ENCODE data around the gene ZBED4.

DNA sequence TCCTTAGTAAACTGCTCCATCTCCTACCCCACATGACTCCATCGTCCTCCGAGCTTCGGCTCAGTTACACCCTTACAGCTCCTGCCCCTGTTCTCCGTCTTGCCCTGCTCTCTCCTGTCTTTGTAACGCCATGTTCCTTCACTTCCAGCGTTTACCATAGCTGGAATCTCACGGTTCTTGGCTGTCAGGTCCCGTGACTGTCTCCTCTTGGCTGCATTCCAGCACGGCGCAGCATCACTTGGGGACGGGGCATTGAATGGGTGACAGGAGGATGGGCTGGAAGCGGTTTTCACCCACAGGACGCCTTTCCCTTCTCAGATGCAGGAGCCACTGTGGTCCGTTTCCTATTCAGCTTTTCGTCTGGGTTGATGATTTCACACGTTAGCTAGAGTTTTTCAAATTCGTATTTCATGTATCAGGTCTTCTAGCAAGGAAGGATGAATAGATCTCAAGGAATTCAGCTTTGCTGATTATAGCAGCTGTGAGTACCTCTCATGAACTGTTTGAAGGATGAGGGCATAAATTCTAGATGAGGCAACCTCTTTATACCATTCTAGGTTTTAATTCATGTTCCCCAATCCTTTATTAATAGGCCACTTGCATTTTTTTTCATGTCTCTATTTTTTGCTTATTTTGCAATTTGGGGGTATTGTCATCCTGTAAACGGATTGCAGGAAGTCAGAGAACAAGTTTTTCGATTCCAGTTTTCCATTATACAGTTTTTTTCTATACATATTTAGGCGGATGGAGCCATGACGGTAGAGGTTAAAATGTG is 29.1 kb downstream of the ZBED4 start:
- TF ChIP-seq, protein P1, sequence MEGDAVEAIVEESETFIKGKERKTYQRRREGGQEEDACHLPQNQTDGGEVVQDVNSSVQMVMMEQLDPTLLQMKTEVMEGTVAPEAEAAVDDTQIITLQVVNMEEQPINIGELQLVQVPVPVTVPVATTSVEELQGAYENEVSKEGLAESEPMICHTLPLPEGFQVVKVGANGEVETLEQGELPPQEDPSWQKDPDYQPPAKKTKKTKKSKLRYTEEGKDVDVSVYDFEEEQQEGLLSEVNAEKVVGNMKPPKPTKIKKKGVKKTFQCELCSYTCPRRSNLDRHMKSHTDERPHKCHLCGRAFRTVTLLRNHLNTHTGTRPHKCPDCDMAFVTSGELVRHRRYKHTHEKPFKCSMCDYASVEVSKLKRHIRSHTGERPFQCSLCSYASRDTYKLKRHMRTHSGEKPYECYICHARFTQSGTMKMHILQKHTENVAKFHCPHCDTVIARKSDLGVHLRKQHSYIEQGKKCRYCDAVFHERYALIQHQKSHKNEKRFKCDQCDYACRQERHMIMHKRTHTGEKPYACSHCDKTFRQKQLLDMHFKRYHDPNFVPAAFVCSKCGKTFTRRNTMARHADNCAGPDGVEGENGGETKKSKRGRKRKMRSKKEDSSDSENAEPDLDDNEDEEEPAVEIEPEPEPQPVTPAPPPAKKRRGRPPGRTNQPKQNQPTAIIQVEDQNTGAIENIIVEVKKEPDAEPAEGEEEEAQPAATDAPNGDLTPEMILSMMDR (IDR thresholded peaks at IDR 0.05; ENCODE audit: low read depth, low read length) = no peak
- no peak for TF ChIP-seq EZH2phosphoT487 (IDR thresholded peaks at IDR 0.05; ENCODE audit: low read depth)

Data from OCI-LY3 (cell line).